Measurements from ENCODE around the gene CYP1B1.

DNA sequence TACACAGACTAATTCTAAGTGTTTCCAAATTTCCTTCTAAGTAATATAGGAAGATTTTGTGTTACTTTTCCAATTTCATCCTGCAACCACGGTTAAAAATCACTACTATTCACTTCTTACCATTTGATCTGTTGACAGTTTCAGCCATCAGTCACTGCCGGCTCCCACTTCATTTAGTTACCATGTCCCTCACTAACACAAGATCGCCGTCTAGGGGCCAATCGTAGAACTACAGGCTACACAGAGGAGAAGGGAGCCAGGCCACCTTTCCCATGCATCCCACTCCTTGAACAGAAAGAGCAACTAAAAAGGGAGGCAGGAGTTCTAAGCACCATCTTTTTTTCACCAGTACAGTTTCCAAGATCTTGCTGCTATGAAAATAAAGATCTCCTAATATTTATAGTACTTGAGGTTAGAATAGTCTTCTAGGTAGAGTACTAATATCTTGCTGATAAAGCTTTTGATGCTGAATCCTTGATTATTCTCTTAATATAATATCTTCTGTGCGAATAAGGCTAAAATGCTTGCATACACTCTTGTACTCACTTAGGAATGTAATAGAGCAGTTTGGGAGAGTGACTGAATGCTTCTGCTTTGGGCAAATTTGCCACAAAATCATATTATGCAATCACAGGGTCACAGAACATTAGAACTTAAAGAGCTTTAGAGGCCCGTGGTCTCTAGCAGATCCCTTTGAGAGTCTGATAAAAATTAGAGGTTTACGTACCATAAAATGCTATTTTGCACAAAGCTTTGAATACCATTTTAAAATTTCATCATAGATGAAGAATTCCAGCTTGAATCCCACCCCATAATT, 39.5 kb upstream of the CYP1B1 start:
- TF ChIP-seq, protein P1, sequence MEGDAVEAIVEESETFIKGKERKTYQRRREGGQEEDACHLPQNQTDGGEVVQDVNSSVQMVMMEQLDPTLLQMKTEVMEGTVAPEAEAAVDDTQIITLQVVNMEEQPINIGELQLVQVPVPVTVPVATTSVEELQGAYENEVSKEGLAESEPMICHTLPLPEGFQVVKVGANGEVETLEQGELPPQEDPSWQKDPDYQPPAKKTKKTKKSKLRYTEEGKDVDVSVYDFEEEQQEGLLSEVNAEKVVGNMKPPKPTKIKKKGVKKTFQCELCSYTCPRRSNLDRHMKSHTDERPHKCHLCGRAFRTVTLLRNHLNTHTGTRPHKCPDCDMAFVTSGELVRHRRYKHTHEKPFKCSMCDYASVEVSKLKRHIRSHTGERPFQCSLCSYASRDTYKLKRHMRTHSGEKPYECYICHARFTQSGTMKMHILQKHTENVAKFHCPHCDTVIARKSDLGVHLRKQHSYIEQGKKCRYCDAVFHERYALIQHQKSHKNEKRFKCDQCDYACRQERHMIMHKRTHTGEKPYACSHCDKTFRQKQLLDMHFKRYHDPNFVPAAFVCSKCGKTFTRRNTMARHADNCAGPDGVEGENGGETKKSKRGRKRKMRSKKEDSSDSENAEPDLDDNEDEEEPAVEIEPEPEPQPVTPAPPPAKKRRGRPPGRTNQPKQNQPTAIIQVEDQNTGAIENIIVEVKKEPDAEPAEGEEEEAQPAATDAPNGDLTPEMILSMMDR (IDR thresholded peaks at IDR 0.05 in 4 of 5, conservative IDR thresholded peaks at IDR 0.05 in 1 of 5) = peak; percentile 55 to 76 (median 62)
- TF ChIP-seq POLR2A (IDR thresholded peaks at IDR 0.05) = no peak

Measured in gastrocnemius medialis (tissue), 4 donors.